HG02763 (cell line): ENCODE data around the gene RBM10.

Source experiments
- ATAC-seq: cut with Tn5 transposase; IDR thresholded peaks from one replicate; pipeline ENCODE4 v1.9.1; 2021; ENCODE audit warnings: mild to moderate bottlenecking, moderate library complexity; ENCODE audit not compliant: unreplicated experiment

Gene RBM10

DNA sequence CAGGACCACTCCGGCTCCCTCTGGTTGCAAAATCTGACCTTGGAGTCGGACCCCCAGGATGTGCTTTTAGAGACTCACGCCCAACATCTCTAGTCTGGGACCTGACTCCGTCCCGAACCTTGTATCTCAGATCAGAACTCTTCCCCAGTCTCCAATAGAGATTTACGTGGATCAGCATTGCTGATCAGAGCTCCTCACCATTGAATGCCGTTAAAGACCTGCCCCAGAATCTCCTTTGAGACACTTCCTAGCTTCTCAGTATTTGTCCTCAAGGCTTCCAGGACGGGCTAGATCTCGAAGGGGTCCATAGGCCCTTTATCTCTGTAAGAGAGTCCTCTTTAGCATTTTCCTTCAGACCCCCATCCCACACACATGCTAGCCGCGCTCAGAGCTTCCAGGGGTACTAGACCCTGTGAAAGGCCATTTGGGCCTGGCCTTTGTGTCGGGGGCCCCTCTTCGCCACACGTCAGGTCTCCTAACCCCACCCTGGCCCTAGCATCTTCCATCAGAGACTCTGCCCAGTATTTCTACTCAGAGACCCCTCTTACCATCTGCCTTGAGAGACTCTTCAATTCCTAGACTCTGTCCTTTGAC is 49.3 kb downstream of the RBM10 start:
- ATAC-seq: no peak

DNA sequence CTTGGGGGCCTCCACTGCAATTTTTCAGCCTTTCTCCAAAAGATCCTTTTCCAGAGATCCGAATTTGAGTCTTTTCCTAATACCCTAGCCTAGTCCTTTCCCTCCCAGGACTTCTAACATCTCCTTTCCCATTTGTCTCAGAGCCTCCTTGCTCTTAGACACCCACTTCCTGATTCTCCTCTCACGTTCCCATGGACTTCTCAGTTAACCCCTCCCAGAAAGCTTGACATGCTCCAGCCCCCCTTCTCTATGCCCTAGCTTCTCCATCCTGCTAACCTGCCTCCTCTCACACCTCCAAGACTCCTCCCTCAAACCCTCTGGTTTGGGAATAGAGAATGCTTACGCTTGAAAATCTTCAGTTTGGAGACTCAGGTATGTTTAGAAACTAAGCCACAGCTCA is 51.1 kb downstream of the RBM10 start:
- no peak for ATAC-seq

DNA sequence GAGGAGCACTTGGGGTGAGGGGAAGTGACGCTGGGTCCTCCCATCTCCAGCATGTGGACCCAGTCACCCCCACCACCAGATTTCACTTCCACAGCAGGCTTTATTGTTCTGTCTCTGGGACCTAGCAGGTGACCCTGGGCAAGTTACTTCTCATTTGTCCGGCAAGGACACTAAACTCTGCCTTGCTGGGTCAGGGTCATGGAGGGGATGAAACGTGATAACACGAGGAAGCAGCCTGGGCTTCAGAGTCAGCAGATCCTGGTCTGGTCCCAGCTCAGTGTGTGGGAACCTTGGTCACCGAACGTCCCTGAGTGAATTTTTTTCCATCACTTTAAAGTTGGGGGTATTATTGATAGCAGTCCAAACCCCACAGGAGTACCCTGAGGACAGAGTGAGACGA is 52.5 kb downstream of the RBM10 start:
- ATAC-seq: no peak

DNA sequence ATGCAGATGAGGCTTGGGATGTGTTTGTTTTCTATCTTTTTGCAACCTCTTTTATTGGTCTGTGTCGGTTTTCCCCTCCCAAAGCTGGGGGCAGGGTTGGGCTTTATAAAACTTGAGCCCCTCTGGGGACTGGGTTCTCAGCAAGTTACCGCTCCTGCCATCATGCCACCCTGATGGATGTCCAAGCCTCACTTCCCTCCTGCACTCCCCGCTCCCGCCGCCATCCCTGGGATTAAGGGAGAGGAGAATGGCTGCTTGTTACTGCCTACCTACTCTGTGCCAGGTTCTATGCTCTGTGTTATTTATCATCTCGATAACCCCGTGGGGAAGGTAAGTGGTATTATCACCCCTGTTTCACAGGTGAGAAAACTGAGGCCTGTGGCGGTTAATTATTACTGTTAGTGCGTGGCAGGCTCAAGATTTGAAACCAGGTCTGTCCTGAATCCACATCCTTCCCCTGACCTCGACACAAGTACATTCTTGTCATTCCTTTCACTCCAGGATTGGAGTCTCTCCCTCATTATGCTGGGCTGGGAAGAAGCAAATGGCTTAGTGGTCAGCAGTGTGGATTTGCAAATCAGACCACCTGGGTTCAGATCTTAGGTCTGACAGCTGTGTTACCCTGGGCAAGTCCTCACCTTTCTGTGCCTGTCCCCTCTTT is 53.1 kb downstream of the RBM10 start:
- no peak for ATAC-seq

DNA sequence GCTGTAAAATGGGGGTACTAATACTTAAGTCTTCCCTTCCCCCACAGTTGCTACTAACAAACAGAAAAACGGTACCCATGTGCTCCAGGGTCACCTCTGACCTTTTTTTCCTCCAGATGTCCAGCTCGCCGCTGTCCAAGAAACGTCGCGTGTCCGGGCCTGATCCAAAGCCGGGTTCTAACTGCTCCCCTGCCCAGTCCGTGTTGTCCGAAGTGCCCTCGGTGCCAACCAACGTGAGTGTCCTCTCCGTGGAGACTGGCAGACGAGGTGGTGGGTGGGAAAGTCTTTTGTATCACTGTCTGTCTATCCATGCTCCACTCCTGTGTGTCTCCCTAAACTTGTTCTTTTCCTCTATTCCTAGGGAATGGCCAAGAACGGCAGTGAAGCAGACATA is 53.7 kb downstream of the RBM10 start:
- no peak for ATAC-seq

DNA sequence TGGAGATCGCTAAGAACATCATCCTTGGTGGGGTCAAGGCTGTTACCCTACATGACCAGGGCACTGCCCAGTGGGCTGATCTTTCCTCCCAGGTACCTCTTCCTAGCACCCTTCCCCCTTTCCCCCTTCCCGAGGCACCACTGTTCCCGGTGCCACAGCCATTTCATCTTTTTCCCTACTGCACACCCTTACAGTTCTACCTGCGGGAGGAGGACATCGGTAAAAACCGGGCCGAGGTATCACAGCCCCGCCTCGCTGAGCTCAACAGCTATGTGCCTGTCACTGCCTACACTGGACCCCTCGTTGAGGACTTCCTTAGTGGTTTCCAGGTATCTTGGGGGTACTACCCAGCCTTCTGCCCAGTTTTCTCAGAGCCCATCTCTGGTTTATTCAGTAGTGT is 54.3 kb downstream of the RBM10 start:
- ATAC-seq: no peak

DNA sequence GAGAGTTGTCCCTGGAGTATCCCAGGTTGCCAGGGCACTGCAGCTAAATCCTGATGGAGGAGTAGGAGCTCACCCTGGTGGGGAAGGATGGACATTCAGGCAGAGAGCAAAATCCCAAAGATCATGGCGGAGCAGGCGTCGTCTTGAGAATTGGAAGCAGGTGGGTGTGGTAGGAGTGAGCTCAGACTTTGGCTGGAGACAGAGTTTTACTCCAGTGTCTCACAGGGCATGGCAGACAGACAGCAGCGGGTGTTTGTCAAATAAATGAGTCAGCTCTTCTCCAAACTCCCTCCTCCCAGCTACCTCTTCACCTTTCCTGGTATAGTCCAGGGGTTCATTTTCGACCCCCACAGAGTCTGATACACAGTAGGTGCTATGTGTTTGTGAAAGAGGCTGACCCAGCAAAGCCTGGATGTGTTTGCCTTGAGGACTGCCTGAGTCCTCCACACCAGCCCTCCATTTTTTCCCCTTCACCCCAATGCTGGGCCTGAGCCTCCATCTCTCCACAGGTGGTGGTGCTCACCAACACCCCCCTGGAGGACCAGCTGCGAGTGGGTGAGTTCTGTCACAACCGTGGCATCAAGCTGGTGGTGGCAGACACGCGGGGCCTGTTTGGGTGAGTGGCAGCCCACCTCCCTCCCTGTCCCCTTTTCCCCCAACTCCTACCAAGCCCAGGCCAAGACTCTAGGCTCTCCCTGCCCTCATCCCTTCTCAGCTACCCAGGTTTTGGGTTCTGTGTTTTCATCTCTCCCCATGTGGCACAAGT is 55.5 kb downstream of the RBM10 start:
- no peak for ATAC-seq

DNA sequence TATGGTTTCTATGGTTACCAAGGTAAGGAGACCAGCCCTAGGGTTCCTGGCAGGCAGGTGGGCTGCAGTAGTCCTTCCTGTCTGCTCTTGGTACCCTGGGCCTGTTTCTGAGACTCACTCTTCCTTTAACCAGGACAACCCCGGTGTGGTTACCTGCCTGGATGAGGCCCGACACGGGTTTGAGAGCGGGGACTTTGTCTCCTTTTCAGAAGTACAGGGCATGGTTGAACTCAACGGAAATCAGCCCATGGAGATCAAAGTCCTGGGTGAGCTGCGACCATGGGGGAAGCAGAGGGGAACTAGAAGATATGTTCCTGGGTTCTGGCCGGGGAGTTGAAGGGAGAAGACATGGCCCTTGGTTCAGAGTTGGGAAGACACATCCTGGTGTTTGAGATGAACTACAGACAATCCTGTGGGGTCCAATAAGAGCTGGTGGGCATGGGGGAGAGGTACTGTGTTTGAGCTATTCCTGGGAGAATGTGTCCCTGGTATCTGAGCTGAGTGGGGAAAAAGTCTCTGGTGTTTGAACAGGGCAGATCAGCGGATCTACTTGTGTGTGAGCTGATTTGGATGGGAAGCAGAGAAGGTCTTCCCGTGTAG is 56.4 kb downstream of the RBM10 start:
- ATAC-seq: no peak

DNA sequence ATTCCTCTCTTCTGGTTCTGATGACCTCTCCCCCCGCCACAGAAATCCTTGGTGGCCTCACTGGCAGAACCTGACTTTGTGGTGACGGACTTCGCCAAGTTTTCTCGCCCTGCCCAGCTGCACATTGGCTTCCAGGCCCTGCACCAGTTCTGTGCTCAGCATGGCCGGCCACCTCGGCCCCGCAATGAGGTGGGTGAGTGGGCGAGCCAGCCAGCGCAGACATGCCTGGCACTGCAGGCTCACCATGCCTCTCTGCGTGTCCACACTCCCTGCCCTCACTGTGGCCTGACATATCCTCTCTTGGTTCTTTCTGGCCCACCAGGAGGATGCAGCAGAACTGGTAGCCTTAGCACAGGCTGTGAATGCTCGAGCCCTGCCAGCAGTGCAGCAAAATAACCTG is 57.3 kb downstream of the RBM10 start:
- no peak for ATAC-seq

DNA sequence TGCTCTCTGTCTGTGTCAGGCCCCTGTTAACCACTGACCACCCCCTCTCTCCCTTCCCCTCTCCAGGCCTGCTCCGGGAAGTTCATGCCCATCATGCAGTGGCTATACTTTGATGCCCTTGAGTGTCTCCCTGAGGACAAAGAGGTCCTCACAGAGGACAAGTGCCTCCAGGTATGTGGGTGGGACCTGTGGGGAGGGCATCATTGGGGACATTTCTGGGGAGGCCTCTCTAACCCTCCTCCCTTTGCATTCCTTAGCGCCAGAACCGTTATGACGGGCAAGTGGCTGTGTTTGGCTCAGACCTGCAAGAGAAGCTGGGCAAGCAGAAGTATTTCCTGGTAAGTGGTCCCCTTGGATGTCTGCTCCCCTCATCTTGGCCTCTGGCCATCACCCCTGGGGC is 57.9 kb downstream of the RBM10 start:
- ATAC-seq: no peak

DNA sequence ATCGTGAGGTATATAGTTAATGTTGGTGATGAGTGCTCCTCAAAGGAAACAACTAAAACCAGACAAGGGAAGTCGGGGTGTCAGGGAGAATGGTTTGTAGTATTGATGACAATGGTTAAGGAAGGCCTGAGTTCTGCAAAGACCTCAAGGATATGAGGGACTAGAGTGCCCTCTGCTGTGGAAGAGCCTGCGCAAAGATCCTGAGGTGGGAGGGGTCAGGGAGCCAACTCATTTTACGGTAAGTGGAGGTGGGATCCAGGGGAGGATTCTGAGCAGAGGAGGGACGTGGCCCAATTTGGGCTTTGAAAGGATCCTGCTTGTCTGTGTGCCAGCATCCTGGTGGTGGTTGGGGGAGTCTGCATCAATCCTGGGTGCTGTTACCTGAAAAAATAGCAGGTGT is 59.9 kb downstream of the RBM10 start:
- no peak for ATAC-seq

DNA sequence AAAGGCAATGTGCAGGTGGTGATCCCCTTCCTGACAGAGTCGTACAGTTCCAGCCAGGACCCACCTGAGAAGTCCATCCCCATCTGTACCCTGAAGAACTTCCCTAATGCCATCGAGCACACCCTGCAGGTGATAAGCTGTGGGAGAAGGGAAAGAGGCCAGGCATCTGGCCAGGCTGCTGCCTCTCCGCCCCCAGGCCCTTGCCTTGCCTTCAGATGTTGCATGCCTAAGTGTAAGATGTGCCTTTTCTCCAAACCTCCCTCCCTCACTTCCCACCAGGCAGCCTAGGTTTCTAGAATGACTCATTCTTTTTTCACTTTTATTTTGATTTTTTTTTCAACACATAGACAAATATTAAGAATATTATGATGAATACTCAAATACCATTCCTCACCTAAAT is 61.3 kb downstream of the RBM10 start:
- ATAC-seq: no peak

DNA sequence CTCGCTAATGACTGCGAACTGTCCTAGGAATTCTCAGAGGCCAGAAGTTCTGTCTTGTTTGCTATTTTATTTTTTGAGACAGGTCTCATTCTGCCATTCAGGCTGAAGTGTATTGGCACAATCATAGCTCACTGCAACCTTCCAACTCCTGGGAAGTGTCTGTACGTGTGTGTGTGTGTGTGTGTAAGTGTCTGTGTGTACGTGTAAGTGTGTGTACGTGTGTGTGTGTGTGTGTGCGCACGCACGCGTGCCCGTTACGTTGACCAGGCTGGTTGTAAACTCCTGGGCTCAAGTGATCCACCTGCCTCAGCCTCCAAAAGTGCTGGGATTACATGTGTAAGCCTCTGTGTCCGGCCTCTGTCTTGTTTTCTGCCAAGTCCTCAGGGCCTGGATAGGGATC is 63.1 kb downstream of the RBM10 start:
- ATAC-seq: no peak

DNA sequence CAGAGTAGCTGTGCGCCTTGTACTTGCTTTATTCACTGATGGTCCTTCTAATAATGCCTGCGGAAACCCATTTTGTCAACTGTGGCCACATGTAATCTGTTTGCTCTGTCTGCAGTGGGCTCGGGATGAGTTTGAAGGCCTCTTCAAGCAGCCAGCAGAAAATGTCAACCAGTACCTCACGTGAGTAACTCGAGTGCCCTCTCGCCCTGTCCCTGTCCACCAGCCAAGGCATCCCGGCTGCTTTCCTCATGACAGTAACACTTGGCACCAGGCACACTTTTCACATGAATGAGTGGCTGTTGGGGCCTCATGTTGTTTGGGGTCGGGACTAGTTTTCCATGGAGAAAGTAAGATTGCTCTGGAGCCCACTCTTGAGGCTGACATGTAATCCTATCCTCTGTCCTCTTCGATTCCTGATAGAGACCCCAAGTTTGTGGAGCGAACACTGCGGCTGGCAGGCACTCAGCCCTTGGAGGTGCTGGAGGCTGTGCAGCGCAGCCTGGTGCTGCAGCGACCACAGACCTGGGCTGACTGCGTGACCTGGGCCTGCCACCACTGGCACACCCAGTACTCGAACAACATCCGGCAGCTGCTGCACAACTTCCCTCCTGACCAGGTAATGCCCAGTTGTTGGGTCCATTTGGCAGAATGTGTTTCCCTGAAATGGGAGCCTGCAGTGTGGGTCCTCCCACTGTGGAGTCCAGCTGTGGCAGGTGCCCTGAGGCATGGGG is 64.7 kb downstream of the RBM10 start:
- ATAC-seq: no peak

DNA sequence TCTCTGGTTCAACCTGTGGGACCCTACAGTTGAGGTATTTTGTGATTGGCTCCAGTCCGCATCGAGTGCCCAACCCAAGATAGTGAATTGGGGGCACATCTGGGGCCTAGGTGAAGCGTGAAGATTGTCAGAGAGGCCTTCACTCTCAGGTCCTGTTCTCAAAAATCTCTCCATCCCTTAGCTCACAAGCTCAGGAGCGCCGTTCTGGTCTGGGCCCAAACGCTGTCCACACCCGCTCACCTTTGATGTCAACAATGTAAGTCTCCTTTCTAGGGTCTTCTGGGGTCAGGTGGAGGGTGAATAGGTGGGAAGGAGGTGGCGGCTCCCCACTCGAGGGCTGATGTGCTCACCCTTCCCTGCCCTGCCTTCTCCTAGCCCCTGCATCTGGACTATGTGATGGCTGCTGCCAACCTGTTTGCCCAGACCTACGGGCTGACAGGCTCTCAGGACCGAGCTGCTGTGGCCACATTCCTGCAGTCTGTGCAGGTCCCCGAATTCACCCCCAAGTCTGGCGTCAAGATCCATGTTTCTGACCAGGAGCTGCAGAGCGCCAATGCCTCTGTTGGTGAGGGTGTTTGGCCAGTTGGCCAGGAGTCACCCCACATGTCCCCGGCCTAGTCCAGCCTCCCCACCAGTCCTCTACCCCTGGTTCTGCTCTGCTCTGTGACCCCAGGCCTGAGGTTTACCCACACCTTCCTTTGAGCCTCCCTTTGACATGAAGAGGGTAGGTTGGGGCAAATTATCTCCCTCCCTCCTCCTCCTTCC is 65.8 kb downstream of the RBM10 start:
- no peak for ATAC-seq

DNA sequence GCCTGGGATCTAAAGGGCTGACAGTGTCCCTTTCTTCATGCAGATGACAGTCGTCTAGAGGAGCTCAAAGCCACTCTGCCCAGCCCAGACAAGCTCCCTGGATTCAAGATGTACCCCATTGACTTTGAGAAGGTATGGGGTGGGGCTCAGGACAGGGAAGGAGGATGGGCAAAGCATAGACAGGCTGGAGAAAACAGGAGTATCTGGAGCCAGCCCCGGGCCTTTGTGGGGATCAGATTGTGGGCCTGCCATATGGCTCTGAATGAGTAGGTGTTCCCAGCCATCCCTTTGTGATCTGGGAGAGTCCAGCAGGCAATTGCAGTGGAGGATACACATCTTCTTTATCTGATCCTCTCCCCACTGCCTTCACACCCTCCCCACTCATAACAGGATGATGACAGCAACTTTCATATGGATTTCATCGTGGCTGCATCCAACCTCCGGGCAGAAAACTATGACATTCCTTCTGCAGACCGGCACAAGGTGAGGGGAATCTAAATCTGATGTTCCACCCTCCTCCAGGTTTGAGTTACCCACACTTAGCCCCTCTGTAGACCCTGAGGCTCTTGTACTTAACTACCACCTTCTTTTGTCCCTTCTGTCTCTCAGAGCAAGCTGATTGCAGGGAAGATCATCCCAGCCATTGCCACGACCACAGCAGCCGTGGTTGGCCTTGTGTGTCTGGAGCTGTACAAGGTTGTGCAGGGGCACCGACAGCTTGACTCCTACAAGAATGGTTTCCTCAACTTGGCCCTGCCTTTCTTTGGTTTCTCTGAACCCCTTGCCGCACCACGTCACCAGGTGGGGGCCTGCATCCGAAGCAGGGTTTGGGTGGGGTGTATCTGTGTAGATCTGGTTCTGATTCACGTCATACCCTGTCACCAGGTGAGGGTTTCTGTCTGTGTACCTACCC is 67.6 kb downstream of the RBM10 start:
- no peak for ATAC-seq

DNA sequence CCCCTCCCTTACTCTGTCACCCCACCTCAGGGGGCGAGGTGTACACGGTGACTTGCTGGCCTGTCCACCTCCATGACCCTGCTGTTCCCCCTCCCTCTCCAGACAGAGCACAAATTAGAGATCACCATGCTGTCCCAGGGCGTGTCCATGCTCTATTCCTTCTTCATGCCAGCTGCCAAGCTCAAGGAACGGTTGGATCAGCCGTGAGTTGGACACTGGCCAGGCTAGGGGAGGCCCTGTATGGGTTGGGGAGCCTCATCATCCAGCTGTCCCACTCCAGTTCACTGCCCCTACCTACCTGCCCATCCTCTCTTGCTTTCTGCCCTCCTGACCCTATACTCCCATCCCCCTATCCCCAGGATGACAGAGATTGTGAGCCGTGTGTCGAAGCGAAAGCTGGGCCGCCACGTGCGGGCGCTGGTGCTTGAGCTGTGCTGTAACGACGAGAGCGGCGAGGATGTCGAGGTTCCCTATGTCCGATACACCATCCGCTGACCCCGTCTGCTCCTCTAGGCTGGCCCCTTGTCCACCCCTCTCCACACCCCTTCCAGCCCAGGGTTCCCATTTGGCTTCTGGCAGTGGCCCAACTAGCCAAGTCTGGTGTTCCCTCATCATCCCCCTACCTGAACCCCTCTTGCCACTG is 69.5 kb downstream of the RBM10 start:
- ATAC-seq: no peak

DNA sequence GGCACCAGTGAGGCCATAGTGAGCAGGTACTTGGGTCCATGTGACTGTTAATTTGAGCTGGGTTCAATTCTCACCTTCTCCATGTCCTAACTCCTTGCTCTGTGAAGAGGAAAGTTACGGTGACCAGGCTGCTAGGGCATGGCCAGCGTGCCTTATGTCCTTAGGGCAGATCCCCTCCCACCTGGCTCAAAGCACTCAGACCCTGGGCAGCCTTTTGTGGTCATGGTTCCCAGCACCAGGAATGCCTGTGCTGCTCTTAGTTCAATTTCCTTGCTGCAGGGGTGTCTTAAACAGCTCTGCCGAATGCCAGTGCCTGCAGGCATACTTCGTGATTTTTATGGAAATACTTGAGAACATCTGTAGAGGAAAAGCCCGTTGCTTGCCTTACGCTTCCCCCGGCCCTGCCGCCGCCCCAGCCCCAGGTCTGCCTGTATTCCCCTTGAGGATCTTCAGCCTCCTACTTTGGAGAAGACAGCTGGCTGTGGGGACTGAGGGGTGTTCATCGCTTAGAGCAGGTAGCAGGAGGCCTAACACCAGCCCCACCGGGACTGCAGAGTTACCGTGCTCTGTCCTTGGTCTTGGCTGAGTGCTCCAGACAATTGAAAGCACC is 70.4 kb downstream of the RBM10 start:
- no peak for ATAC-seq
